GM19025 (cell line): ENCODE data around the gene CATSPER4.
"Not testable (repeated sequence)": the region's sequence is repeated elsewhere in the genome, so short reads cannot be mapped to it uniquely, and the experiment has no call there.

Source experiments
- ATAC-seq: cut with Tn5 transposase; IDR thresholded peaks from one replicate; pipeline ENCODE4 v1.9.1; 2021; ENCODE audit warnings: mild to moderate bottlenecking, low read depth, moderate library complexity; ENCODE audit not compliant: unreplicated experiment

Gene CATSPER4

GRCh38 chr1:26189331-26189730, 1.1 kb upstream of the CATSPER4 start:
- no peak for ATAC-seq

GRCh38 chr1:26189751-26190275, 589 bp upstream of the CATSPER4 start:
- ATAC-seq, result no peak

GRCh38 chr1:26191739-26192138, 1.3 kb downstream of the CATSPER4 start:
- ATAC-seq, result no peak

- ATAC-seq, result no peak
These were observed 5.4 kb downstream of the CATSPER4 start for GRCh38 chr1:26195805-26196204.

- no peak for ATAC-seq
These were observed 6.9 kb downstream of the CATSPER4 start for GRCh38 chr1:26197301-26197700.

- ATAC-seq, result no peak
These were observed 7.4 kb downstream of the CATSPER4 start for GRCh38 chr1:26197813-26198212.

GRCh38 chr1:26200413-26200812, 10.0 kb downstream of the CATSPER4 start:
- no peak for ATAC-seq

- no peak for ATAC-seq
These were observed 13.4 kb downstream of the CATSPER4 start for GRCh38 chr1:26203642-26204318.

- ATAC-seq, result no peak
These were observed 19.9 kb downstream of the CATSPER4 start for GRCh38 chr1:26210147-26210870.

- no peak for ATAC-seq
These were observed 22.3 kb downstream of the CATSPER4 start for GRCh38 chr1:26212726-26213125.

GRCh38 chr1:26213335-26213905, 23.0 kb downstream of the CATSPER4 start:
- ATAC-seq, result no peak

GRCh38 chr1:26215246-26215645, 24.8 kb downstream of the CATSPER4 start:
- ATAC-seq, result no peak

GRCh38 chr1:26218906-26219494, 28.6 kb downstream of the CATSPER4 start:
- no peak for ATAC-seq

- no peak for ATAC-seq
These were observed 30.0 kb downstream of the CATSPER4 start for GRCh38 chr1:26220199-26220912.

- ATAC-seq, result no peak
These were observed 30.7 kb downstream of the CATSPER4 start for GRCh38 chr1:26221094-26221493.

- no peak for ATAC-seq
These were observed 34.2 kb downstream of the CATSPER4 start for GRCh38 chr1:26224606-26225005.

- no peak for ATAC-seq
These were observed 34.8 kb downstream of the CATSPER4 start for GRCh38 chr1:26225033-26225831.

- not testable (repeated sequence) for ATAC-seq
These were observed 40.3 kb downstream of the CATSPER4 start for GRCh38 chr1:26230682-26231081.

GRCh38 chr1:26233903-26234643, 43.7 kb downstream of the CATSPER4 start, which contains the start of gene CEP85:
TSS of gene CEP85 (plus strand) at chr1:26234200. CDS start at chr1:26239784, 5,584 bp downstream.
- peak; percentile 93 for ATAC-seq
